SW 1271 (cell line): ENCODE data around the gene INTS4.
"Not testable (repeated sequence)": the region's sequence is repeated elsewhere in the genome, so short reads cannot be mapped to it uniquely, and the experiment has no call there.

ENCODE experiments used
- DNase-seq, 2 experiments: peaks; one replicate each; lab custom pipeline; 2025; lab: John Stamatoyannopoulos, UW

Gene INTS4

GRCh38 chr11:77879218-77879617 is 115.2 kb downstream of the INTS4 start:
- DNase-seq: no peak

- peak in 1 of 2 experiments; percentile 46 for DNase-seq
These were observed 116.2 kb downstream of the INTS4 start for GRCh38 chr11:77878247-77878646.

- no peak for DNase-seq
These were observed 118.4 kb downstream of the INTS4 start for GRCh38 chr11:77876045-77876444.

- no peak for DNase-seq
These were observed 120.3 kb downstream of the INTS4 start for GRCh38 chr11:77874206-77874605.

- no peak for DNase-seq
These were observed 121.1 kb downstream of the INTS4 start for GRCh38 chr11:77873345-77873744.

GRCh38 chr11:77871855-77872254 is 122.6 kb downstream of the INTS4 start:
- no peak for DNase-seq

GRCh38 chr11:77868744-77869143 is 125.7 kb downstream of the INTS4 start:
- no peak for DNase-seq

GRCh38 chr11:77866336-77866735 is 128.1 kb downstream of the INTS4 start:
- DNase-seq: no peak

GRCh38 chr11:77865805-77866204 is 128.7 kb downstream of the INTS4 start:
- DNase-seq: no peak

GRCh38 chr11:77861444-77861843 is 133.0 kb downstream of the INTS4 start:
- not testable (repeated sequence) for DNase-seq

- not testable (repeated sequence) for DNase-seq
These were observed 136.5 kb downstream of the INTS4 start for GRCh38 chr11:77857906-77858457.

- no peak for DNase-seq
These were observed 139.6 kb downstream of the INTS4 start for GRCh38 chr11:77854838-77855237.

GRCh38 chr11:77851503-77851902 is 143.0 kb downstream of the INTS4 start:
- no peak for DNase-seq

GRCh38 chr11:77843700-77844099 is 150.8 kb downstream of the INTS4 start:
- DNase-seq: not testable (repeated sequence)

- DNase-seq: no peak
These were observed 151.9 kb downstream of the INTS4 start for GRCh38 chr11:77842441-77843121.

GRCh38 chr11:77833302-77833701 is 161.2 kb downstream of the INTS4 start:
- no peak for DNase-seq

- no peak for DNase-seq
These were observed 165.5 kb downstream of the INTS4 start for GRCh38 chr11:77828926-77829325.
